Upper lobe of left lung (tissue), 4 donors: ENCODE measurements around the gene MLH1.

Source experiments
- CTCF ChIP-seq, 6 experiments: fragments of 450-650 bp in 4 of 6; fragments of 200-600 bp in 2 of 6; sonication (generic) in 2 of 6; IDR thresholded peaks; one replicate each; pipeline ENCODE4 v1.5.1; 2016 to 2019; ENCODE audit warnings: antibody characterized with exemption in 6 of 6
- EP300 ChIP-seq, 4 donors: sonication (generic); formaldehyde crosslinking; IDR thresholded peaks; one replicate each; pipeline ENCODE4 v1.5.1; 2017; ENCODE audit warnings: antibody characterized with exemption in 4 of 4, control low read depth in 2 of 4
- POLR2A ChIP-seq, 4 donors: fragments of 450-650 bp; IDR thresholded peaks; one replicate each; pipeline ENCODE4 v1.5.1; 2016 to 2017; ENCODE audit warnings: antibody characterized with exemption in 4 of 4, mild to moderate bottlenecking in 2 of 4

- TF ChIP-seq CTCF (IDR thresholded peaks at IDR 0.05): no peak
- TF ChIP-seq POLR2A (IDR thresholded peaks at IDR 0.05): no peak
- no peak for TF ChIP-seq EP300 (IDR thresholded peaks at IDR 0.05)
Measured at GRCh38 chr3:36989568-36989967, 3.8 kb upstream of the MLH1 start.
